Central memory CD4-positive, alpha-beta T cell (primary cell): ENCODE measurements around the gene SEPTIN5.

Source experiments
- DNase-seq: peaks from one replicate; pipeline ENCODE4 v3.0.0; 2022

The SEPTIN5 gene

DNA sequence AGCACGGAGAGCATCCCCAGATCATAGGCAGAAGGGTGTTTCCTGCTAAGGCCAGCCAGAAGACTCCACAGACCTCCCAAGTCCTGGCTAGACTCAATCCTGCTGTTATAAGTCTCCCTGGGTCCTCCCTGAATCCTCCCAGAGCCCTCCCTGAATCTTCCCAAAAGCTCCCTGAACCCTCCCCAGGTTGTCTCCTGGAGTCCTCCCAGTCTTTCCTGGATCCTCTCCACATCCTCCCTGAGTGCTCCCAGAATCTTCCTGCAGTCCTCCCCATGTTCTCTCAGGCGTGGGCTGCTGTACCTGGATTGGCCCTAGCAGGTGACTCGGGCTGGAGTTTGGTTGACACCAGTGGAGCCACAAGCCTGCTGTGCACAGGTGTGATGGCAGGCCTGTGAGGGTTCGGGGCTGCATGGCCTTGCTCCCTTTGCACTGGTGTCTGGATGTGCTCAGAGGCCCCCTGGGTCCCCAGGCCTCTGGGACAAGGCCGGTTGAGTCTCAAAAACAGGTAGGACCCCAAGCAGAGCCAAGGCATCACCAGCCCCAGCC lies 20.6 kb downstream of the SEPTIN5 start:
- no peak for DNase-seq

DNA sequence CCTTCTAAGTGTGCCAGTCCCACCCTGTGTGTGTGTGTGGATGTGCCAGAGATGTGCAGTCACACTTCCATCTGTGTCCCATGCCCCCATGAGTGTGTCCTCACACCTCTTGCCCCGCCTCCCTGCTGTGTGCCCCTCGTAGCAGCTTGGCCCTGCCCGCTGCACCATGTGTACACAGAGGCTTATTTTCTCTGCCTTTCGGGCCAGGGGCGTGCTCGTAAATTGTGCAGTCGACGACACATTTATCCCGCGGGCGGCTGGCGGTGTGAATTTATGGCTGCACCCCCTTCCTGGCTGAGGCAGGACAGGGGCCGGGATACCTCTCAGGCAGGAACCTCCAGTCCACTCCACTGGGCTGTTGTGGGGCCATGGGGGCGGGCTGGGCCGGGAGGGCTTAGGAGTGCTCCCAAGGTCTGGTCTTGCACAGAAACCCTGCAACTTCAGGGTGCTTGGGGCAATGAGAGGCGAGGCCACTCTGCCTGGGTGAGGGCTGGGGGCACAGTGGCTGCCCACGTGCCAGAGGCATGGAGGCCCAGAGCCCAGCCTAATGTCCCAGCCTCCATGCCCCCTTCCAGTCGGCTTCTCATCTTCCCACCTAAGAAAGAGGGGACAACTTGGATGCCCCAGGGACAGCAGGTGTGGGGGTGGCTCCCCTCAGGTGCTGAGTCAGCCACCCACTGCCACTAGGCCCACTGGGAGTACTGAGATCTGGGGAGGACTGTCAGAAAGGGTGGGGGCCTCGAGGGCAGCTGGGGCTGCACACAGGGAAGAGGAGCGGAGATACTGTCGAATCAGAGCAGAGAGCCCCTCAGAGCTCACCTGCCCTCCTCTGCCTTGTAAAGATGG lies 21.6 kb downstream of the SEPTIN5 start:
- no peak for DNase-seq

DNA sequence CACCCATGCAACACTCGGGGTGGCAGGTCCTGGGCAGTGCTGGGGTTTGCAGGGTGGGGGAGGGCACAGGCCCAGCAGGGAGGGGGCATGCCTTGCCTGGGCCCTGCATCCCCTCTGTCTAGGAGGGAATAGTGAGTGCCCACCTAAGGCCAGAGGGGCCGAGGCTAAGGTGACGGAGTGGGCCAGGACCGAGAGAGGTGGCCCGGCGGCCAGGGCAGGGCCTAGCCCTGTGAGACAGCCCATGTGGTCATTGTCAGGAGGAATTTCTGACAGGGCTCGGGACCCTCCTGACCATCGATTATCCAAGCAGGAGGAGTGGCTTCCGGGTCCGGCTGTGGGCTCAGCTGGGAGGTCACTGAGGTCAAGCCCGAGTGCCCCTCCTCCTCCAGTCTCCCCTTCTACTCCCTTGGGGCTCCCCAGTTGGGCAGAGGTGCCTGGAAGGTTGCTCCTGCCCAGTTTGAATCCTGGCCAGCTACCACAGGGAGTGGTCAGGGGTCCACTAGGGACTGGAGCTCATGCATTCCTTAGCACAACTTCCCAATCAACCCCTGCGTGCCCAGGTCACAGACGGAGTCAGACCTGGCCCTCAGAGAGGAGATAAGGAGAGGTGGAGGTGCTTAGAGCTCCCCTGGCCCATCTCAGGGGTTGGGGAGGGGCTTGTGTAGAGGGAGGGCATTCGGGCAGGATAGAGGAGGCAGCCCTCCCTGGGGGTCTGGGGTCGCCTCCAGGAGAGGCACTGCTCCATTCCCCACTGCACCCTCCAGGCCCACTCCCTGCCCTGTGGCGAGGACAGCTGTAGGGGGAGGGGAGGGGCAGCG lies 23.8 kb downstream of the SEPTIN5 start:
- no peak for DNase-seq

DNA sequence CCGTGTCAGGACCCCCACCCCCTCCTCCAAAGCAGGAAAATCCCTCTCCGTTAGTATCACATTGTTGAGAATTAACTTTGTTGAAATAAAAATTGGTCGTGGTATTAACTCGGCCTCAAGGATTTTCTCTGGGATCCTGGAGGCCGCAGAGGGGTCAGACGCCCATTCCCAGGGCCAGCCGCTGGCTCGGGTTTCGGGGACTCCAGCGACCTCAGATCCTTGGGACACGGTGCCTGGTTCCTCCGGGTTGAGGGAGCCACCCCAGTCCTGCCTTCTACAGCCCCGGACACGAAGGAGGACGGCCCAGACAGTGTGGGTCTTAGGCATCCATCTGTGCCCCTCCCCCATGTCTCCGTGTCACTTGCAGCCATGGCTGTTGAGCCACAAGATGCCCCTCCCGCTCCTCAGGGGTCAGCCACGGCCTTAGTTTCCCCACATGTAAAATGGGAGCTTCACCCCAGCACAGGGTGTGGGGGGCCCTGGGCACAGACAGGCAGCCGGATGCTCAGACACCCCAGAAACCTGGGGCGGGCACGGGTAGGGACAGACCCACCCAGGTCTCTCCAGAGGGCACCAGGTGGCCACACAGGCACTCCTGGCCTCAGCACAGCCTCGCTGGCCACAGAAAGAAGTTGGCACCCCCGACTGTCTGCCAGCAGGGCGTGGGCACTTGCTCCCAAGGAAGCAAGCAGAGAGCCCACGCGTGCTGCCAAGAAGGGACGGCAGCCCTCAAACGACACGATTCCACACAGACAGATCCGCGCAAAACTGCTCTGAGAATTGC lies 24.6 kb downstream of the SEPTIN5 start:
- no peak for DNase-seq

DNA sequence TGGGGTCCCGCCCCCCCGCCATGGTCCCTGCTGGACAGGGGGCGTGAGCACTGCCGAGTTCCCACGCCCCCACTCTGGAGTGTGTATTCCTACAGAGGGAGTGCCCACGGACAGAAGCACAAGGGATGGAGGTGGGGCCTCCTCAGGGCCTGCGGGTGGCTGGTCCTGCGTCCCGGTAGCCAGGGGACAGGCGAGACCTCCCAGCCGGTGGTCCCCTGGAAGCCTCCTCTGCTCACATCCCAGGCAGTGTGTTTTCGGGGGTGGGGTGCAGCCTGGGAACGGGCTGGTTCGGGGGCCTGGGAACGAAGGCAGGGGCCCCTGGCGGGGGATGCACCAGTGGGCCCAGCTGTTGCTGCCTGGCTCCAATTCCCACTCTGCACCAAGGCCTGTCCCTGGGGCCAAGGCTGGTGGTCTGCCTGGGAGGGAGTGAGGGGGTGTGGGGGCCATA lies 25.2 kb downstream of the SEPTIN5 start:
- no peak for DNase-seq

DNA sequence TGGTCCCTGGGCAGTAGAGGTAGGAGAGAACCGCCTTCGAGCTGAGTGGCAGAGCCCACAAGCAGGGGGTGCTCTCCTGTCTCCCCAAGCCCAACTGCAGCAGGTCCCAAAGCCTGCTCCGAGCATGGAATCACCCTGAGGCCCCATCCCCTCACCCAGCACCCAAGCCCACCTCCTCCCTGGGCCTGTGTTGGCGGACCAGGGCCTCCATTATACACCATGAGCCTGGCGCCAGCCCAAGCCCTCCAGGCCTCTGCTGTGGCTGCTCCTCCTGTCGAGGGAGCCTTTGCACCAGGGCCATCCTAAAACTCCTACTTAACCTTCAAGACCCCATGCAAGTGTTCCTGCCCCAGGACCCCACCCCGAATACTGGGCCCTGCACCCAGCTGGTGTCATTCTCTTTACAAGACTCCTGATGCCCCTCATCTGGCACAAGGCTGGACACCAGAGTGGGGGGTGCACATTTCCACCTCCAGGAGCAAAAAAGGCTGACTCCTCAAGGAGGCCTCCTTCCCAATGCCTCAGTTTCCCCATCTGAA lies 25.7 kb downstream of the SEPTIN5 start:
- no peak for DNase-seq

DNA sequence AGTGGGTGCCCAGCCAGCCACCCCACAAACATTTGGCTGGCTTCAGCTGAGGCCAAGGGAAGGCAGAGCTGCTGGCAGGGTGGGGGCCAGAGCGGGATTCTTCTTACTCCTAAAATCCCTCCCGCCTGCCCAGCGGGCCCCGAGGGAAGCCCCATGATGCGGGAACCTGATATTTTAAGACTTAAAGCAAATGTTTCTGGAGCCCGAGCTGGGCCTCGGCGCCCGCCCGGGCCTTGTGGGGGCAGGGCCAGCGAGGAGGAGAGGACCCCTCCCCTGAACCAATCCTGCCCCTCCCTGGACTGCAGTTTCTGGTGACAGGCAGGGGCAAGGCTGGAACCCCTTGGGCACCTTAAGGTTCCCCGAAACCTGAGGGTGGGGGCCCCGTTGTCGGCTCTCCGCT lies 26.3 kb downstream of the SEPTIN5 start:
- DNase-seq = no peak

DNA sequence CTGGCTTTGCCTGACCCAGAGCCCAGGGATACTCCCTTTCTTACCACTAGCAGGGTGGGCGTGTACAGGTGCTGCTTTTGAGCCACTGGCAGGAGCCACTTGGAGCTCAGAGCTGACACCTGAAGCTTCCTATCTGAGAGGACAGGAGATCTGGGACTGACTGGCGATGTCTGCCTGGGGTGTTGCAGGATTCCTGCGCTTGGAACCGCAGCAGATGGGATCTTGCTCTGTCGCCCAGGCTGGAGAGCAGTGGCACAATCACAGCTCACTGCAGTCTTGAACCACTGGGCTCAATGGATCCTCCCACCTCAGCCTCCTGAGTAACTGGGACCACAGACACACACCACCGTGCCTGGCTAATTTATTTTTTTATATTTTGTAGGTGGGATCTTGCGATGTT lies 26.8 kb downstream of the SEPTIN5 start:
- no peak for DNase-seq

DNA sequence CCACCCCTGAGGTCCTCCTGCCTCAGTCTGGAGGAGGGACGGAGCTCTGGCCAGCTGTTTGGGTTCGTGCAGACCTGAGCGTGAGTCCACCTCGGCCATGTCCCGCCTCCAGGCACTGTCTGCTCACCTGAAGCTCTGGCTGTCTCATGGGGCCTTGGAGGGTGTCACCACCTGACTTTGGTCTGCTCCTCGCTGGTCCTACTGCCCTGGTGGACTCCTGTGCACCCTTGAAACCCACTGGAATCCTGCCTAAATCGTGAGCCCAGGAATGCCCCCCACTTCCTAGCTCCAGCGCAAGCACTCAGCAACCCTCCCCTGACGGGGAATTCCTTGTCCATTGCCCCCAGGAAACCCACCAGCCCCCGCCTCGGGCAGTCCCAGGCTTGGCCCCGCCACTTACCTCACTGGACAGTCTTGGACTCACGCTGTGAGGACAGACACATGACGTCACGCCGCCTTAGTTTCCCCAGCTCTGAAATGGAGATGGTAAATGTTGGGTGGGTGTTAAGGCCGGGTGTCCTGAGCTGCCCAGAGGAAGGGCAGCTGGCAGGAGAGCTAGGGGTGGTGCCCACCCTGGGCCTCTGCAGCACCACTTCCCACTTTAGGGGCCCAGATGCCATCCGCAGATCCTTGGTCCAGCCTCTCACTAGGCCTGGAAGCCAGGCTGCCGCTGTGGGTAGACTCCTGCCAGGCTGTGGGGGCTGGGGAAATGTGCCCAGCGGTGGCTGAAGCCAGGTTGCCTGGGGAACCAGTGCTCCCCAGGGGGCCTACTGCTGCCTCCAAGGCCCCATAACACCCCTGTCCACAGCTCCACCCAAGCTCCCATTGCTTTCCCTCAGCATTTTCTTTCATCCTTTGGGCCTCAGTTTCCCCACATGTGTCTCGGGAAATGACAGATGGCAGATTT lies 28.1 kb downstream of the SEPTIN5 start:
- no peak for DNase-seq

DNA sequence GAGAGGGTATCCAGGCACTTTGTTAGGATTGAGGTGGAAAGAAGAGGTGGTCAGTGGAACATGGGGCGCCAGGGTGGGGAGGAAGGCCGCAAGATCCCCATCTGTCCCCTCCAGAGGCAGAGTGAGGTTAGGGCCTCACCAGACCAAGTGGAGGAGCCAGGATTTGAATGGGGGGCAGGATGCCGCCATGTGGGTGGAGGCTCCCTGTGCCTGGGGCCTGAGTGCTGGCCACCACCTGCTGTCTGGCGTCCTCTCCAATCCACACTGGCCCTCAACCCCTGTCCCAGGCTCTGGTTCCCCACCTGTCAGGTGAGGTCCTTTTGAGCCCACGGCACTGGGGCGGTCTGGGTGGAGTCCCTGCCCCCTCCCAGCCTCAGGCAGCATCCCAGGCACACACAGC lies 28.8 kb downstream of the SEPTIN5 start:
- DNase-seq = no peak

DNA sequence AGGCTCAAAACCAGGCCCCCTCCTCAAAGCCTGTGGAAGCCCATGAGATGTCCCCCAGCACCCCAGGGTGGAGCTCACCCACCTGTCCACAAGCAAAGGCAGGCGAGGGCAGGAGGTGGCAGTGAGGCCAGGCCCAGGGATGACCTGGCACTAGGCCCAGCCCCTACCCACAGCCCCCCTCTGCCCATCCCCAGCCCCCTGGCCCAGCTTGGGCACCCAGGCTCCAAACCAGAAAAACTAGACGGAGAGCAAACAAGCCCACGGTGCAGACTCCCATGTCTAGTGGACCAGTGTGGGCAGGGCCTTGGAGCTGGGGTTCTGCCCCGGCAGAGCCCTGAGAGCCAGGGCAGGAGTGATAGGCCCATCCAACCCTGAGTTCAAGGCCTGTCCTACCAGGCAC lies 29.3 kb downstream of the SEPTIN5 start:
- DNase-seq = no peak

DNA sequence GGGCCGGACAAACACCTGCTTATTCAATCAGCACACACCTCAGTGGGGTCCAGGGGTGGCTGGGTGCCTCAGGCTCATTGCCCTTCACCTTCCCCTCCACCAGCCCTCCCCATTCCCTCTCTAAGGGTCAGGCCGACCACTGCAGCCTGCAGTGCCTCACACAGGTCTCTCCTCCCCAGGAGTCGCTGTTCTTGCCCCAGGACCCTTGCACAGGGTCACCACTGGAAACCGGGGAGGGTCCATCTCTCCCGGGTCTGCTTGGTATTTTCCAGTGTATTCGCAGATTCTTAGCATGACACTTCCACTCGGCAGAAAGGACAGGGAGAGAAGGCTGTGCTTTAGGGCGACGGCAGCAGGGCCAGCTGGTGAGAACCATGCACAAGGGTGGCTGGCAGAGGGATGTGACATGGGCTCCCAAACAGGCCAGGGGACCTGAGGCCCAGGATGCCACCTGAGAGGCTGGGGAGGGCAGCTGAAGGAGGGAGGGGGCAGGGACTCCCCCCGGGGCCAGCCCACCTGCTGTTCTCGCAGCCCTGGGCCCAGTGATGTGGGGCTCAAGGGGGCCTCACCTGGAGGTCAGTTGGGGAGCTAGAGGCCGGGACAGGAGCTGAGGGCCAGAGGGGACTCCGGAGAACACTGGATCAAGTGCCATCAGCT lies 30.2 kb downstream of the SEPTIN5 start:
- no peak for DNase-seq

DNA sequence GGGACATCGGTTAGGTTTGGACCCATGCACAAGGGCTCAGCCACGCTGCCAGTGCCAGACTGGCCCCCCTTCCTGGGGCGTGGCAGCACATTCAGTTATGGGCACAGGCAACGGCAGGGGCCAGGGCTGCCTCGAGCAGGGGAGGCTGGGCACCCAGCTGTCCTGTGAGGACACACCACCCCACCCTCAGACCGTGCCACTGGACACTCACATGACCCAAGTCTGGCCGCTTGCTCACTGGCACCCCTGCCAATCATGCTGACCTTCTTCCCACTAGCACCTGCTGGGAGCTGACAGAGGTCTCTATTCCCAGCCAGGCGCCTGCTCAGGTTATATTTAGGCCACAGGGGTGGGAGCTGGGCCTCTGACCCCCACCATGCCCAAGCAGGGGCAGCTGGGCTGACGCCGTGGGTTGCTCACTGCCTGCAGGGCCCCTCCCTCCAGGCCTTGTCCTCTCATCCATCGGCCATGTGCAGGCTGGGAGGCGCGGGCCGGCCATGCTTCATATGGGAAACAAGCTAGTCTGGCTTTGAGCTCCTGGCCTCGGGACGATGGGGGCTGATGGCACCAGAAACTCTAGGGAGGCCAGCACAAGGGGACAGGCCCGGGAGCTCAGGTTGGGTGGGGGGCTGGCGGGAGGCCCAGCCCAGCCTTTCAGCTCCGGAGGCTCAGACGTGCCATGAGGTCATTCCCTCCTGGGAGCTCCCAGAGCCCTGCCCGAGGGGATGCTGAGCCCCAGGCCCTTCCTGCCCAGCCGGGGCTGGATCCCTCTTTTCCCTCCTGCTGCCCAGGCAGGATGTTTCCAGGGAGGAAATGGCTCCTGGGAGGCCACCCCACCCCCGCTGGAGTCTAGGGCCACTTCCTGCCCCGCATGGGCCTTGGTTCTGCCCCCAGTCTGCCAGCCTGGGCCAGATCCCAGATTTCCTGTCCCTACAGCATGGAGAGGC lies 31.1 kb downstream of the SEPTIN5 start:
- DNase-seq = no peak

DNA sequence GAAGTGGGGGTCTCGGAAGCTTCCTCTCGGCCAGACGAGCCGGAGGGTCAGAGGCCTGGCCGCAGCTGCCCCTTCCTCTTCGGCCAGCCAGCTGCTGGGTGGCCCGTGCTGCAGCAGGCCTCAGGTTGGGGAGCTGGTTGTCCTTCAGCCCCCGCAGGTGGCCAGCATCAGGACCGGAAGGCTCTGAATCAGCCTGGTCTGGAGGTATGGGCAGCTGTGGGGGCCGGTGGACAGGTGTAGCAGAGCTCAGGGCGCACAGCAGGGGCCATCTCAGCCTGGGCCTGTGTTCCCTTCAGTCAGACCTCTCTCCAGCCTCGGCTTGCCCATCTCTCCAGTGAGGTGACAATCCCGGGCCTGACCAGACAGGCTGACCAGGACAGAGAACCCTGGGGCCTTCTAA lies 32.4 kb downstream of the SEPTIN5 start:
- DNase-seq = no peak

DNA sequence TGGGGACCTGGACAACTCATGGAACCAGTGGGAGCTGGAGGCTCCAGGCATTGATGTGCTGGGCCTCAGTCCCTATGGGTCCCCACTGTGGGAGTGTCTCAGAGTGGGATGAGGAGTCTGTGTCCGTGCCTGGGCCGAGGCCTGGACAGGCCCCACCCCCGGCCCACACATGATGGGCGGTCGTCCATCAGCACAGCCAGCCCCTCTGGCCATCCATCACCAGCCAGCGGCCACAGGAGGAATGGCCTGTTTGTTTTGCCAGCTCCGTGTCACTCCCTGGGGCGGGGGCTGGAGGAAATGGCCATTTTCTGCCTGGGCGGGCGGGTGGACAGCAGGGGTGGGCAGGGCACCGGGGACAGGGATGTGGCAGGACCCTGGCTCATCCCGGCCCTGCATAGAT lies 33.2 kb downstream of the SEPTIN5 start:
- DNase-seq = no peak

DNA sequence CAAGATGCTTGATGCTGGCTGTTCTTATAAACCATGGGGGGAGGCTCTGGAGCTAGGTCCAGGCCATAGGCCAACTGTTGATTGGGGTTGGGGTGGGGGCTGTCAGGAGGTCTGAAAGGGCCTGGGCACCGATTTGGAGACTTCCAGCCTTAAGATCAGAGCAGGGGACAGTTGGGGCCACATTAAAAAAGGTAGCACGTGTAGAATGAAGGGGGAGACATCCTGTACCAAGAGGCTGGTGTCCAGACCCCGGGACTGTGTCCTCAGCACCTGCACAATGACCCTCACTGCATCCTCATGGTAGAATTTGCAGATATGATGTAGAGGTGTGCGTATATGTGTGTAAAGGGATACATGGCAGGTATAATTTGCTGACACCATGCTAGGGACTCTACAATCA lies 33.8 kb downstream of the SEPTIN5 start:
- DNase-seq = no peak

DNA sequence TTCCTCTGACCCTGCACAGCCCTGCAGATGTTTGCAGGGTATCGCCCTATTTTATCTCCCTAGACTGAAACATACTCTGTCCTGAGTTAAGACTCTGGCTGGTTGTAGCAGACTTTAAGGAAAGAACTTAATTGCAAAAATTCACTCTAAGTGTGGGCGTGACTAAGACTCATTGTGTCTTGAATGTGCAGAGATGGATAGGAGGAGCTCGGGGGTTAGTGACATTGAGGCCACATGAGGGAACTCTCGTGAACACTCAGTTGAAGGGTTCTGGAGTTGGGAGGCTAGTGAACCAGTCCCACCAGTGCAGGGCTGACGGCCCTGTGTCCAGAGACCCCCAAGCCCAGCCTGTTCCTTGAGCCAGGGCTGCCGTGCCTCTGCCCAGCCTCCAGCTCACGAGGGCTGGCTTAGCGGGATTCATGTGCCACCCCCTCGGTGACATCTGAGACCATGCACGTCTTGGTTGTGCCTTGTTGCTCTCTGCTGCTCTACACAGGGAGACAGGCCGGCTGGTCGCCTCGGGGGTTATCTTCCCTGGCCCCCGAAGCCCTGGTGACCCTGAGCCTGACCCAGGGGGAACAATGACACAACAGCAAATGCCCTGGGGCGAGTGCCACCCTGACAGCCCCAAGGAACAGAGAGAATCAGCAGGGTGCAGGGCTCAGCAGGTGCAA lies 34.8 kb downstream of the SEPTIN5 start:
- no peak for DNase-seq

DNA sequence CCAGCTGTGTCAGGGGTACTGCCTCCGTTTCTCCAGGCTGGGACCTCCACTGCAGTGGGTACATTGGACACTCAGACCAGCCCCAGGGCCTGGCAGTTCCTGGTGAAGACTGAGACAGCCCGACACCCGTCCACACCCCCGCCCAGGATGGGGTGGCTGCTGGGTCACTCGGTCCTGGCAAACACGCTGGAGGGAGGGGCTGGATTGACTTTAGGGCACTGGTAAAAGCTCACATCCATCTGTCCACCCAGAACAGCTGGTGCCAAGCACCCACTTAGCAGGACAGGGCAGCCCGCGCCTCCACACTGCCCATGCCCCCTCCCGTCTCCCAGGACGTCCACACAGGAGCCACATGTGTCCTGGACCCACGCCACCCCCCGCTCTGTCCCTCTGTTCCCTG lies 35.6 kb downstream of the SEPTIN5 start:
- no peak for DNase-seq
